Head of caudate nucleus (tissue), 42 donors: ENCODE results near the gene CCDC81.

Source experiments
- DNase-seq, 42 donors: peaks; one replicate each; pipeline versions ENCODE4 v3.0.0 to v3.0.0-alpha.2; 2020 to 2021; ENCODE audit warnings: mixed read lengths in 7 of 42
- intact Hi-C: fragments of 100-400 bp; cut with DNase I; formaldehyde crosslinking; loops from one replicate; pipeline ENCODE4 v1.15.0; 2022

Gene CCDC81

DNA sequence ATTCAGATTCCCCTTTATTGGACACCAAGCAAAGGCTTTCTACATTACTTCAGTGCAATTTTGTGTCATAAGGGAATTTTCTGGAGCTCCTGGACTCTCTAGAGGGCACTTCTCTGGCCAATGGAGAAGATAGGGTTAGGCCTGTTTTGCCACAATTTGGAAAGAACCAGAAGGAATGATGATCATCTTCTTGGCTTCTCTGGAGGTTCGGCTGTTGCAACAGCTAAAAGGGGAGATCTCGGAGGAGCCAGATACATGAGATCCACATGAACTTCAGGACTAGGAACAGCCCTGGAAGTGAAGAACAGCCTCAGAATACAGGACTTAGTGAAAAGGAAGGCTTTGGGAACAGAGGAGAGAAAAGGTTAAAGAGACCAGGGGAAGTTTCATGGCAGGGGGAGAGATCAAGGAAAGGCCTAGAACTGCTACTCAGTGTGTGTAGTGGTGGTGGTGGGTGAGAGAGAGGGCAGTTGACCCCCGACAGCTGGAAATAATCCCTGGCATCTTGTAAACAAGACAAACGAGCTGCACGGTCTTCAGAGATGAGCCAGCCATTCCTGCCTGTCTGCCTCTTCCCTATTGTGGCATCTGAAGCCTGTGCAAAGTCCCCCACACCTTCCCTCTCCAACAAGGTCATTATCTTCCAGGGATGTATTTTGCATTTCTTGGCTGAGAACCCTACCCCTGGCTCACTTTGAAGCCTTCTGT, 83.8 kb downstream of the CCDC81 start:
- intact Hi-C loops = no loop called here
- DNase-seq = no peak

DNA sequence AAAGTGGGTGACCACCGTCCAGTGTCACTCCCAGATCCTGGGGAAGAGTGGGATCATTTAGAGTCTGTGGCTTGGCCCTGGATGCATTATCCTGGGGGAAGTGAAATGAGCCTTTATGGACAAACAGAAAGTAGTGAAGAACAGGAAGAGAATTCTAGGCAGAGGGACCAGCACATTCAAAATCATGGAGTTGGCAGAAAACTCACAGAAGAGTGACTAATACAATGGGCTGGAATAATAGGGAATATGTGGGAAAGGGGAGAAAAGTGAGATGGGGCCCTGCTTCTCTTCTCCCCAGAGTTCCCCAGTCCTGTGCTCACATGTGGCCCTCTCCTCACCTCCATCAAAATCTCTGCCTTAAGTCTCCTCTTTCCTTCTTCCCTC, 84.3 kb downstream of the CCDC81 start:
- DNase-seq = no peak
- intact Hi-C loops = no loop called here

DNA sequence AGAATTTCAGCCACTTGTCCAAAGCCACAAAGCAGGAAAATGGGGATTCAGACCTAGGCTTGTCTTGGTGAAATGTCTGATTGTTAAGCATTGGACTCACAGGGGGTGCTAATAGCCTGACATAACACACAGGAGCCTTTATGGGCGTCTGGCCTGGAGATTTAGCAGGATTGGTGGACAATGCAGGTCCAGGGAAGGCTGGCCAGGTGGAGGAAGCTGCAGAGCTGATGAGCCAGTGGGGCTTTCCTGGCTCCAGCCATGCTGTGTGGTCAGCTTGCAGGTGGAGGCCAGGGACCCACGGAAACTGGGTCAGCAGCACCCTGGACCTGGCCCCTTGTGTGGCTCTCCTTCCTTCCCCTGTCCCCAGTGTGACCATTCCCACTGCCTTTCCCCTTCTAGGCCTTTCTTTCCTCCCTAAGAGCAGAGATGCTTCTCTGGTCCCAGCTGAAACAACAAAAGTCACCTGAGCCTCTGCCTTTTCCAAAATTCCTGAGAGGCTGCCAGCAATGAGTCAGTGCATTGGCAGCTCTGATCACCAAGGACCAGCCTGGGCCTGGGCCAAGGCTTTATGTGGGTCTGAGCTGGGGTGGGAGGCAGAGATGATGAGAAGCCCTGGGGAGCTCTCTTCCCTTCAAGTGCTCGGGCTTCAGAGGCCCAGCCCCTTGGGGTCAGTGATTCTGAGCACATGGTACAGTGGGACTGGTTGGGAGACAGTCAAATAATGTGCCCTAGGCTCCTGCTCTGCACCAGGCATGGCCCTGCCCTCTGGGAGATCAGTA, 85.2 kb downstream of the CCDC81 start:
- DNase-seq = peak in 1 of 42 donors; percentile 16
- intact Hi-C loops = no loop called here

DNA sequence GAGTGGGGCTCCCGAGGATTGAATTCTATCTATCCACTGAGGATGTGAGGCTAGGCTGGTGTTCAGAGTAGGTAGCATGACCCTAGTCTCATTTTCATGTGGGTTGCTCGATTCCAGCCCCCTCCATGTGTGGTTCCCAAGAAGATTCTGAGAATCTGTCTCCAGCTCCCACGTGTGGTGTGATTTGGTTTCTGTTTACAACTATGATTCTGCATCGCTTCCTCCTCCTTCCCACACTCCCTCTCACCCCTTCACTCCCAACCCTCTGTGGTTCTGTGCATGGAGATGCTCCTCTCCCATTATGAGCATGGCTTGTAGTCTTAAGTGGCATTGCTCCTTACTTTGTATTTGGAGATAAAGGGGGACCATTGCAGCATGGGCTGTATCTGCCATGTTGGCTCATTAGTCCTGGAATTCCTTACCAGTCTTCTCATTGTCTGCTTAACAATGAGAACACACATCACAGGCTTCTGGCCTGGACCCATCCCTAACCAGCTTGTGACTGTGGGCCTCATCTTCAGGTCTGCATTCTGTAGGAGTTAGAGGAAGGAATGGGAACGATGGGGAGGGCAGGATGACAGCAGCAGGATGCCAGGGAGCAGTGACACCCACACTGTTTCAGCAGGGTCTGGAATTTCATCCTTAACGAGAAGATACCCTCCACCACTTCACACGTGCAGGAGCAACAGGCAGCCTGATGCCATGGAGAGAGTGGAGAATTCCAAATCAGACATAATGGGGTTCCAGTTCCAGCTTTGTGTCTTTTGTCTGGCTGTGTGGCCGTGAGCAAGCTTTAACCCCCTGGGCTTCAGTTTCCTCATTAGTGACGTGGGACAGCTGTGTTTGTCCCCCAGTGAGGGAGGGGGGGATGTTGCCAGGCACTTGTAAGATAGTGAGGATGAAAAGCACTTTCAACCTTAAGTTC, 86.0 kb downstream of the CCDC81 start:
- intact Hi-C loops = no loop called here
- DNase-seq = peak in 1 of 42 donors; percentile 31

DNA sequence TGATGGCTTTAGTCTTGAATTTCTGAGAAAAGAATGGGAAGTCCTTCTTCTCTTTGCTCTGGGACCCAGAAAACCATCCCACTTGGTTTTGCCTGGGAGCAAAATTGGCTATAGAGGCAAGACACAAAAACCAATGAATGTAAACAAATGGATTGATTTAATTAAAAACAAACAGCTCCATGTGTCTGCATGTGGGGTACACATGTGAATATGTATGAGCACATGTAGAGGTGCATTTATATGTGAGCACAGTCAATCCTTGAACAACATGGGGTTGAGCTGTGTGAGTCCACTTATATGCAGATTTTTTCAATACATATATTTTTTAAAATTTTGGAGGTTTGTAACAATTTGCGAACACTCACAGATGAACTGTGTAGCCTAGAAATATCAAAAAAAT, 87.2 kb downstream of the CCDC81 start:
- no peak for DNase-seq
- intact Hi-C loops = no loop called here

DNA sequence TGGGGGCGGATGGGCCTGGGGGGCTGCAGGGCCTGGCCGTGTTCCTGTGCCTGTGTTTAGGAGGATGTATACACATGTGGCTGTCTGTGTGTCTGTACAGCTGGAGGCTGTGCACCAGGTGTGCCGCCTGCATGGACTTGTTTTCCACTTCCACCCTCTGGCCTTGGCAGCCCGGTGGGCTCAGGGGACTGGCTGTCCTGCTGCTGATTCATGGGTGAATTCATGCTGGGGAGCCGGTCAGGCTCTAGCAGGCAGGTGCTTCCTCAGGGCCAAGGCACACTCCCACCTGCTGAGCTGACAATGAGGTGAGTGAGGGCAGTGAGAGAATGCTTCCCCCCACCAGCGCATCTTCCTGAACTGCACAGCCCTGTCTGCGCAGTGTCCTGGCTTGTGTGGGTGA, 88.4 kb downstream of the CCDC81 start:
- intact Hi-C loops = no loop called here

DNA sequence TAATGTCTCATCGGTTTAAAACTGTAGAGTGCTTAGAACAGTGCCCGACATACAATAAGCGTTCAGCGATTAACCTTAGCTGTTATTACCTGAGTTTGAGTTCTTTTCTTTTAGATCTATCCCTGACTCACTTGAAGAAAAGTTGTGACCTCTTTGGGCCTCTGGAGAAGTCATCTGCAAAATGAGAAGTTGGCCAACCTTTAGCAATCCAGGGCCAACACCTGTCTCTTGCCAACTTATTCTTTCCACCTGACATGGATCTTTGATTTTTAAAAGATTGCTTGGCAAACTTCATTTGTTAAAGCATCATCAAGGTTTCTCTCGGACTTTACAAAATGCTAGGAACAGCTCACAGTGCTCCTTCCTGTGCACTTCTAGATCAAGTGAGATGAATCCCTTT, 89.3 kb downstream of the CCDC81 start:
- DNase-seq = no peak
- intact Hi-C loops = no loop called here

More for the DNA sequence above, 88.4 kb downstream of the CCDC81 start:
- DNase-seq = no peak

DNA sequence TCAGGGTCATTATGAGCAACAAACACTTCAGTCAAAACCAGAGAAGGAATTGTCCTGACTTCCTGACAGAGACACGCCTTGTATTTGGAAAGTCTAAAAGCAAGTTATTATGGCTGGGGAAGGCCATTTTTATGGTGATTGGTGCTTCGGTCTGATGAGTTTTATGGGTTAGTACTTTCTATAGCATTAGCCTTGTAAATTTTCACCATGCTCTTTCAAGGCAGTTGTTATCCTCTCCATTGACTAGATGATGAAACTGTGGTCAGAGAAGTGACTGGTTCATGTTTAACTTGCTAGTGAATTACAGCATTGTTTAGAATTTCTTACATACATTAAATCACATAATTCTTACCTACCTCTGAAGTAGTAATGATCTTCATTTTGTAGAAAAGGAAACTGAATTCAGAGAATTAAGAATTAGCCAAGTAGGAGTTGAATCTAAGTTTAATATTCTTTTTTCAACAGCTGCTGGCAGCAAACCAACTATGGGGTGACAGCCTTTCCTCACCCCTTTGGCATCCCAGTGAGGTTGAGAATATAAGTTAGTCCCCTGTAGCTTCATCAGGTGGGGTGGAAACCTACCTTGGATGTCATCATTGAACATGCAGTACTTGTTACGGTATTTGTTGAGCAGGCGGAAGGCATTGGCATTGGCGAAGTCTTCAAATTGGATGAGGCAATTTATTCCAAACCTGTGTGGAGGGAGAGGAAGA, 90.0 kb downstream of the CCDC81 start:
- intact Hi-C loops = no loop called here
- no peak for DNase-seq

DNA sequence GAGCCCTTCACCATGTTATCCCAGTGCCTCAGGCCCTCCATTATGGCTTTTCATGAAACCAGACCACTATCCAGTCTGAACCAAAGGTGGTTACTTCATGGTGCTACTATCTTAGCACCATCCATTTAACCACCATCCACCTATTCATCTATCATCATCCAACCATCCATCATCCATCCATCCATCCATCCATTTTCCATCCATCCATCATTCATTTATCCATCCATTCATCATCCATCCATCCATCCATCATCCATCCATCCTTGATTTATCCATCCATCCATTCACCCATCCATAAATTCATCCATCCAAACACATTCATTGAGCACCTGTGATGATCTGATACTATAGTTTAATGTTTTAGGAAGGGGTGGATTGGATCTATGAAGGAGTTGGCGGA, 93.5 kb downstream of the CCDC81 start:
- intact Hi-C loops = no loop called here

DNA sequence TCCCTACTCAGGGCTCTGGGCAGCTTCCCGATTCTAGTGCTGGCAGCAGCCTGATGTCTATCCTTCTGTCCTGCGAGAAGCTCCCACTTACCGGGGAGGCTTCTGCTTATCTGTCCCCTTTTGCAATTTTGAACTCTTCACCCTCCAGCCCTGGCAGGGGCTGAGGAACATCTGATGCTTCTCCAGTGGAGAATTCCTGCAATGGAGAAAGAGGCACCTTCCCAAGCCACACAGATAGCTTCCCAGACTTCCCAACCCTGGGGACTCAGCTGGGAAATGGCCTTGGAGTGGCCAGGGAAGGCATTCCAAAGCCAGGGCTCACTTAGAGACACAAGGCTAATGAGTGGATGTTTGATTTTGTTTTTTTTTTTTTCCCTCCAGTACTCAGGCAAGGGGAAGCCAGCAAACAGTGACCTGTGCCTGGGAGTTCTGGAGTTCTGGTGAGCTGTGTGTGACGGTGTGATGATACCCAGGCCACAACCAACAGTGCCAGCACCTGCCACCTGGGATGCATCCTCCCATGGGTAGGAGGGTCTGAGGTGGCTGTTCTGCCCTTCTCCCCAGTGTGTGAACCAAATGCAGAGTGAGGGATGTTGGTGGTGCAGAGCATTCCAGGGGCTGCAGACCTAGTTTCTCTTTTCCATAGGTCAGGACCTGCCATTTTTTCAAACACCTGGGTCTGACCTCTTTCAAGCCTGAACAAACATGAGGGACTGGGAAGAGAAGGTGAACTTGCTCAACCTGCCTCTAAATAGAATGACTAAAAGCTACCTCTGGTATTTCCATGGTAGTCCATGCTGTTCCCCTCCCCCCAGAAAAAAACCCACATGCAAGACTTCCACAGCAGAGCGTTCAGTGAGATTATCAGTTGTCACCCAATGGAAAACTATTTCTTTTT, 95.1 kb downstream of the CCDC81 start:
- DNase-seq = no peak
- intact Hi-C loops = no loop called here

More for the DNA sequence above, 93.5 kb downstream of the CCDC81 start:
- no peak for DNase-seq
